SJSA1 (cell line): Measurements from ENCODE around the gene MOV10L1. TPM values are rescaled to one million over a fixed set of nuclear protein-coding genes. Genes with fewer than 3 reads are reported as not detected.
A peak's percentile ranks its signal among the peaks of the same experiment; 100 is the strongest.
"Not testable (repeated sequence)": the region's sequence is repeated elsewhere in the genome, so short reads cannot be mapped to it uniquely, and the experiment has no call there.

Experiments
- DNase-seq, 2 experiments: peaks; one replicate each; pipeline ENCODE4 v3.0.0-alpha.2; 2015 to 2020; ENCODE audit warnings: low spot score in 2 of 2, low read depth in 1 of 2
- H3K27ac ChIP-seq: fragments of 250-450 bp; sonication (Bioruptor Pico); 2 replicates; pipeline ENCODE4 v1.5.1; 2020; ENCODE audit warnings: mild to moderate bottlenecking, moderate library complexity
- H3K27me3 ChIP-seq: fragments of 250-450 bp; sonication (Bioruptor Pico); replicated peaks from 2 replicates; pipeline ENCODE4 v1.5.1; 2020; ENCODE audit warnings: mild to moderate bottlenecking, moderate library complexity
- H3K36me3 ChIP-seq: fragments of 250-450 bp; sonication (Bioruptor Pico); 2 replicates; pipeline ENCODE4 v1.5.1; 2020; ENCODE audit warnings: mild to moderate bottlenecking
- H3K4me1 ChIP-seq: fragments of 250-450 bp; sonication (Bioruptor Pico); replicated peaks from 2 replicates; pipeline ENCODE4 v1.6.1; 2021; ENCODE audit warnings: mild to moderate bottlenecking
- H3K4me3 ChIP-seq: fragments of 250-450 bp; sonication (Bioruptor Pico); 2 replicates; pipeline ENCODE4 v1.5.1; 2020; ENCODE audit warnings: mild to moderate bottlenecking
- H3K9me3 ChIP-seq: fragments of 250-450 bp; sonication (Bioruptor Pico); replicated peaks from 2 replicates; pipeline ENCODE4 v1.5.1; 2020; ENCODE audit warnings: mild to moderate bottlenecking
- total RNA-seq: library from RNA; depleted of rRNA; stranded (reverse); fragments of >200 nt; shearing (Covaris generic); gene quantifications from 2 replicates; pipeline ENCODE4 v1.2.3, GENCODE V29; 2014

The MOV10L1 gene
- total RNA-seq, 1 experiment from 2014 or later: 1.7 TPM

DNA sequence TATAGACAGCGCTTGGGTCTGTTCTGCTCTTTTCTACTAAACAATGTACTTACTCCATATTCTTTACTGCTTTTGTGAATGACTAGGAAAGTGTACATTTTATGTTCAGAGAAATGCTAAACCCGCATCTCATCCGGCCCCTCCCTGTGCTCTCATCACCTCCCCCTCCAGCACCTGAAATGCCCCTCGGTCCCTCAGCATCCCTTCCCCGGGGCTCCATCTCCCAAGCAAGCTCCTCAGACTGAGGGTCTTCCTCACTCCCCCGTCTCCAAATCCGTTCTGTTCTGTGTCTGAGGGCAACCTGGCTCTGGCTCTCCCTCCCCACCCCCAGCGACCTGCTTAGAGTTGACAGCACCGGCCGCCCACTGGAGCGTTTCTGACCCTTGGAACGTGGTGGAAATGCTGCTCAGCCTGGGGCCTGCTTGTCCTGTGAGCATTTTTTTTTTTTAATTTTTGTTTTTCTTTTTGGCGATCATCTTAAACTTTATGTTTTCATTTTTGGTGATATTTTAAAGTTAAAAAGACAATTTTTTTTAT, 112.4 kb downstream of the MOV10L1 start:
- H3K4me1 ChIP-seq: peaks cover 19% of the 10 kb centered on the region
- H3K9me3 ChIP-seq: peaks cover 7% of the 10 kb centered on the region; the same call in 1 of the 2 replicates
- DNase-seq: no peak
- peaks cover 63% of the 10 kb centered on the region for H3K36me3 ChIP-seq
- peak overlapping the region; percentile 98 for H3K4me3 ChIP-seq
- no peaks in the 10 kb centered on the region for H3K27me3 ChIP-seq
- no peak overlapping the region for H3K27ac ChIP-seq

- no peaks in the 10 kb centered on the region for H3K27me3 ChIP-seq
- peaks cover 19% of the 10 kb centered on the region for H3K4me1 ChIP-seq
- H3K4me3 ChIP-seq: no peak overlapping the region
- no peak overlapping the region for H3K27ac ChIP-seq
- H3K36me3 ChIP-seq: peaks cover 64% of the 10 kb centered on the region
- peaks cover 7% of the 10 kb centered on the region; the same call in 1 of the 2 replicates for H3K9me3 ChIP-seq
- DNase-seq: no peak
These were observed 113.5 kb downstream of the MOV10L1 start for GRCh38 chr22:50203288-50203687.

DNA sequence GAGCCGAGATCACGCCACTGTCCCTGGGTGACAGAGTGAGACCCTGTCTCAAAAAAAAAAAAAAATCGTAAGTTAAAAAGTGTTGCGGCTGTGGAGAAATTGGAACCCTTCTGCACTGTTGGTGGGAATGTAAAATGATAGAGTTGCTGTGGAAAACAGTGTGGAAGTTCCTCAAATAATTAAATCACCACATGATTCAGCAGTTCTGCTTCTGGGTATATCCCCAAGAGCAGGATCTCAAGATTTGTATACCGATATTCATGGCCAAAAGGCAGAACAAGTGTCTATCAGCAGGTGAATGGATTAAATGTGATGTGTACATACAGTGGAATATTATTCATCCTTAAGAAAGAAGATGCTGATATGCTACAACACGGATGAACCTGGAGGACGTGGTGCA, 114.8 kb downstream of the MOV10L1 start:
- Histone ChIP-seq H3K27ac (no peak overlapping the region), H3K9me3 (peaks cover 7% of the 10 kb centered on the region; the same call in 1 of the 2 replicates), H3K27me3 (no peaks in the 10 kb centered on the region), H3K4me3 (no peak overlapping the region), H3K4me1 (peaks cover 19% of the 10 kb centered on the region), H3K36me3 (peaks cover 68% of the 10 kb centered on the region)
- DNase-seq: no peak

DNA sequence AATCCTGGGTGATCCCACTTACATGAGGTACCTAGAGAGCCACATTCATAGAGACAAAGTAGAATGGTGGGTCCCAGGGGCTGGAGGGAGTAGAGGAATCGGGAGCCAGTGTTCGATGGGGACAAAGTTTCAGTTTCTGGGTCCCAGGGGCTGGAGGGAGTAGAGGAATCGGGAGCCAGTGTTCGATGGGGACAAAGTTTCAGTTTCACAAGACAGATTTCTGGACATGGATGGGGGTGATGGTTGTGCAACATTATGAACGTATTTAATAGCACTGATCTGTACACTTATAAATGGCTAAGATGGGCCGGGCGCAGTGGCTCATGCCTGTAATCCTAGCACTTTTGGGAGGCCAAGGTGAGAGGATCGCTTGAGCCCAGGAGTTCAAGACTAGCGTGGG, 115.2 kb downstream of the MOV10L1 start:
- Histone ChIP-seq H3K36me3 (peaks cover 70% of the 10 kb centered on the region), H3K4me1 (peaks cover 16% of the 10 kb centered on the region)
- H3K9me3 ChIP-seq, H3K27me3 ChIP-seq, H3K27ac ChIP-seq, DNase-seq, H3K4me3 ChIP-seq: not testable (repeated sequence)

DNA sequence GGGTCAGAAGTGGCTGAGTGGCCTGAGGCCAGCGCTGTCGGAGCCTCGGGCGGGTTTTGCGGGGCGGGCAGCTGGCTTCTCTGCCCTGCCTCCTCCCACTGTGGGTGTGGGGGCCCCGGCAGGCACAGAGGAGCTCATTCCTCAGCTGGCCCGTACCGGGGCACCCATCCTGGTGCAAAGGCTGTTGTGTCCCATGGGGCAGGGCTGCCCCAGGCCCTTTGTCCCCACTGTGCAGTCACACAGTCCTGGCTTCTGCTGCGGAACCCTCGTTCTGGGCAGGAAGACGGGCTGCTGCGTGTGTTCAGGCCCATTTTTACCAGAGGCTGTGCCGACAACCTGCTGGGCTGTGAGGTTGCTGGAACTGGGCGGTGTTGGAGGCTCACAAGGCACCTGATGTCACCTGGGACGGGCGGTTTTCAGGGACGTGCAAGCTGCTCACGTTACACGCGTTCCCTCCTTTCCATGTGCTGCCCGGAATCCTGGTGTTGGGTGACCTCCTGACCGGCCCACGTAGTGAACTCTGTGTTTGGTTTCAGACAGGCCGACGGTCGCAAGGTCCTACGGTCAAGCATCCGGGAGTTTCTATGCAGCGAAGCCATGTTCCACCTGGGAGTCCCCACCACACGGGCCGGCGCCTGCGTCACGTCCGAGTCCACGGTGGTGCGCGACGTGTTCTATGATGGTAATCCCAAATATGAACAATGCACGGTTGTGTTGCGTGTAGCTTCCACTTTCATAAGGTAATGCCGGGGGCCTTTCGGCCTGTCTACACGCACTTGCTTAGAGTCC, 116.2 kb downstream of the MOV10L1 start:
- no peak for DNase-seq
- H3K27ac ChIP-seq: no peak overlapping the region
- peaks cover 7% of the 10 kb centered on the region; the same call in 1 of the 2 replicates for H3K9me3 ChIP-seq
- H3K27me3 ChIP-seq: no peaks in the 10 kb centered on the region
- peaks cover 77% of the 10 kb centered on the region for H3K36me3 ChIP-seq
- H3K4me3 ChIP-seq: no peak overlapping the region
- peaks cover 11% of the 10 kb centered on the region for H3K4me1 ChIP-seq

DNA sequence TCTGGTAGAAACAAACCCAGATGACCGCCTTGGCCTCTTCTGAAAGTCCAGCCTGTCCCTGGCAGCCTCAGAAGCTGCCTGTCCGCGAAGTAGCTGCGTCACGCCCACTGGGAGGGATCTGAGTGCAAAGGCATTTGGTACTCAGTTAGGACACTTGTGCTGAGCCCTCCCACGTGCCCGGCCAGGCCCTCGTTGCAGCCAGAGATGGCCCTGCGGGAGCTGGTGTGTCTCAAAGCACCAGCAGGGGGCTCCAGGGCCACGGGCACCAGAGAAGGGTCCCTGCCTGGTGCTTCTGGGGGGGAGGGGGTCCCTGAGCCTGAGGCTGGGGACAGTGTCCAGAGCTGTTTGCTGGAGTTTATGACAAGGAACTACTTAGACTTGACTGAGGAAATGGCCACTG, 116.8 kb downstream of the MOV10L1 start:
- DNase-seq: no peak
- no peak overlapping the region for H3K4me3 ChIP-seq
- H3K4me1 ChIP-seq: peaks cover 7% of the 10 kb centered on the region
- no peaks in the 10 kb centered on the region for H3K27me3 ChIP-seq
- no peak overlapping the region for H3K27ac ChIP-seq
- peaks cover 76% of the 10 kb centered on the region for H3K36me3 ChIP-seq
- peaks cover 7% of the 10 kb centered on the region; the same call in 1 of the 2 replicates for H3K9me3 ChIP-seq

DNA sequence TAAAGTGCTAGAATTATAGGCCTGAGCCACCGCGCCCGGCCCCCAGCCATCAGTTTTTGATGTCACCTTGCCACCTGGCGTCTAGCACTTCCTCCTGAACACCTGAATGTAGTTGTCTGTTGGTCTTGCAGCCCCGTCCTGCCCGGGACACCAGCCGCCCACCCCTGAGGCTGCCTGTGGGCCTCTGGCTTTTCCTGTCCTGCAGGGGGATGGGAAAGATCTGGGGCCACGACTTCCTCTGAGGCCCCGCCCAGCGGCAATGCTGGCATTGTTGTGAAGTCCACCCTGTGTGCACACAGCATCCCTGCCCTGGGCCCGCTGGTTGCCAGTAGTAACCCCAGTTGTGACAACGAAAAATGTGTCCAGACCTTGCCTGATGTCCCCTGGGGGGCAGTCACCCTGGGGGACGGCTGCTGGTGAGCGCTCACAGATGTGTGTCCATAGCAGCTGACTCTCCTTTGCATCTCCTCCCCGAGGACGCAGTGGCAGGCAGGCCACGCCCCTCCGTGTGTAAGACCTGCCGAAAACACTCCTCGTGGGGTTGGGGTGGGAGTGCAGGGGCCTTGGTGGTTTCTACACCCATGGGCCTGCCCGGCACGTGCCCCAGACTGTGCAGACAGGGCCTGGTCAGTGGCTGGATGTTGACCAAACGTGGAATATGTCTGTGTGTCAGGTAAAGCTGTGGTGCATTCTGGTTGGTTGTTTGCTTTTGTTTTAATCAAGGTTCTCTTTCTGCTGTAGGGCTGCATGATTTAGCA, 117.8 kb downstream of the MOV10L1 start:
- H3K27ac ChIP-seq: no peak overlapping the region
- no peaks in the 10 kb centered on the region; the same call in 1 of the 2 replicates for H3K4me1 ChIP-seq
- H3K4me3 ChIP-seq: no peak overlapping the region
- H3K27me3 ChIP-seq: no peaks in the 10 kb centered on the region
- peaks cover 7% of the 10 kb centered on the region; the same call in 1 of the 2 replicates for H3K9me3 ChIP-seq
- DNase-seq: no peak
- peaks cover 79% of the 10 kb centered on the region for H3K36me3 ChIP-seq

GRCh38 chr22:50208430-50208938, 118.7 kb downstream of the MOV10L1 start:
- Histone ChIP-seq H3K9me3 (peaks cover 3% of the 10 kb centered on the region; the same call in 1 of the 2 replicates), H3K27me3 (no peaks in the 10 kb centered on the region), H3K4me1 (no peaks in the 10 kb centered on the region; the same call in 1 of the 2 replicates), H3K4me3 (no peak overlapping the region), H3K36me3 (peaks cover 78% of the 10 kb centered on the region), H3K27ac (no peak overlapping the region)
- DNase-seq: no peak

DNA sequence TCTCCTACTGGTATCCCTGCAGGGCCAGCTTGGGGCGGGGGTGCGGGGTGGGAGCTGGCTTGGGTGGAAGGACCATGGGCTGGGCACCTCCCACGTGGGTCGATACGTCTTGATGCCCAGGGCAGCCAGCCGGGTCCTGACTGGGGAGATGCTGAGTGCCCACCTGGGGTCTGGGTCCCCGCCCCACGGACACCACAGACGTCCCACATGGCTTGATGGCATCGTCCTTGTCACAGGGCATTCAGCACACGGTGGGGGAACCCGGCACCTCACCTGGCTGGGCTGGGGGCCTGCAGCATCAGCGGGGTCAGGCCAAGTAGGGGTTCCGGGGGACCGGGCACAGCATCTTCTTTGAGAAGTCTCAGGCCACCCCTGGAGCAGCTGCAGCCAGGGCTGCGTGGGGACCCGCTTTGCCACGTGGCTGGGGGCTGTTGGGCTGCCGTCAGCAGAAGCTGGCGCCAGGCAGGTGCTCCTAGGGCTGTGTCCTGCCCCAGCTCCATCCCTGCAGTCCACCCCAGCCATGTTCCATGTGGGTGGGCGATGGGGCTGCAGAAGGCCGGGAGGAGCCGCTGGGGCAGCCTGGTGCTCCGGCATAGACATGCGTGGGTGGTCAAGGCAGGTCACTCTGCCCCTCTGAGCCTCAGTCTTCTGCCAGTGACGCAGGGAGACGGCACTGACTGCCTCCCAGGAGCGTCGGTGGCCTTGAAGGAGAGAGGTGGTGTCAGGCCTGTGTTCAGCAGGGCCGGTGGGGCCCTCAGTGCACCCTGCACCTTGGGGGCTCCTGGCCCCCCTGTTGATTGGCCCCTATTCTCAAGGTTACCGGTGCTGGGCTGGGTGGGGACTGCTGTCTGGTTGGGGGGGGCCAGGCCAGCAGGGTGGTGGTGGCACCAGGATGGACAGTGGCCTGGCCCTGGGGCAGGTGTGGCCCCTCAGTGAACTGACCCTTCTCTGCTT, 119.4 kb downstream of the MOV10L1 start:
- H3K4me1 ChIP-seq: no peaks in the 10 kb centered on the region; the same call in 1 of the 2 replicates
- no peak for DNase-seq
- H3K36me3 ChIP-seq: peaks cover 78% of the 10 kb centered on the region
- no peaks in the 10 kb centered on the region for H3K27me3 ChIP-seq
- no peak overlapping the region for H3K27ac ChIP-seq
- no peaks in the 10 kb centered on the region for H3K9me3 ChIP-seq
- H3K4me3 ChIP-seq: no peak overlapping the region

DNA sequence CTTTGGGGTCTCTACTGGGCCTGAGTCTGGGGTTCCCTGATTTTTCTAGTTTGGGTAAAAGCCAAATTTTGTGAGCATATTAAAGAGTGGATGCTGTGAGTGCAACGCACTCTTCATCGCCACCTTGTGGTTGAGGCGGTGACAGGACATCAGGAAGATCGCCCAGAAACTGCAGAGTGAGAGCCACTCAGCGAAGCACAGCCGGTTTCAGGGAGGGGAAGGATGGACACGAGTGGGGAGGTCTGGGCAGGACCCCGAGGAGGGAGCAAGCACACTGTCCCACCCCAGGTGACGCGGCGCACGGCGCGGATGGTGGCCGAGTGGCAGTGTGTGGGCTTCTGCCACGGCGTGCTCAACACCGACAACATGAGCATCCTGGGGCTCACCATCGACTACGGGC, 120.1 kb downstream of the MOV10L1 start:
- no peak overlapping the region for H3K4me3 ChIP-seq
- DNase-seq: peak; percentile 44 to 71
- no peaks in the 10 kb centered on the region for H3K9me3 ChIP-seq
- H3K4me1 ChIP-seq: no peaks in the 10 kb centered on the region; the same call in 1 of the 2 replicates
- no peak overlapping the region for H3K27ac ChIP-seq
- no peaks in the 10 kb centered on the region for H3K27me3 ChIP-seq
- H3K36me3 ChIP-seq: peaks cover 79% of the 10 kb centered on the region

- no peaks in the 10 kb centered on the region; the same call in 1 of the 2 replicates for H3K4me1 ChIP-seq
- no peaks in the 10 kb centered on the region for H3K9me3 ChIP-seq
- no peak overlapping the region for H3K4me3 ChIP-seq
- H3K36me3 ChIP-seq: peaks cover 82% of the 10 kb centered on the region
- DNase-seq: no peak
- no peak overlapping the region for H3K27ac ChIP-seq
- no peaks in the 10 kb centered on the region for H3K27me3 ChIP-seq
These were observed 120.8 kb downstream of the MOV10L1 start for GRCh38 chr22:50210378-50211139.

- Histone ChIP-seq H3K36me3 (peaks cover 84% of the 10 kb centered on the region), H3K9me3 (no peaks in the 10 kb centered on the region), H3K27me3 (no peaks in the 10 kb centered on the region), H3K27ac (no peak overlapping the region), H3K4me1 (no peaks in the 10 kb centered on the region; the same call in 1 of the 2 replicates), H3K4me3 (no peak overlapping the region)
- DNase-seq: no peak
These were observed 121.3 kb downstream of the MOV10L1 start for GRCh38 chr22:50211147-50211546.
